PC-3 (cell line): Measurements from ENCODE around the gene CSF2.

ENCODE experiments used
- EZH2 ChIP-seq: fragments of 300-600 bp; sonication (generic); IDR thresholded peaks from one replicate; pipeline ENCODE4 v1.6.1; 2017; ENCODE audit warnings: antibody characterized with exemption, mild to moderate bottlenecking, low read length; ENCODE audit not compliant: unreplicated experiment
- EZH2phosphoT487 ChIP-seq: fragments of 300-600 bp; sonication (generic); IDR thresholded peaks from 2 replicates; pipeline ENCODE4 v1.6.1; 2018; ENCODE audit warnings: mild to moderate bottlenecking, antibody characterized with exemption, low read length, borderline replicate concordance
- TF ChIP-seq, protein P1 (sequence below): fragments of 300-600 bp; sonication (generic); conservative IDR thresholded peaks from 2 replicates; pipeline ENCODE4 v1.5.1; 2017; ENCODE audit warnings: antibody characterized with exemption, low read depth, mild to moderate bottlenecking, low read length

DNA sequence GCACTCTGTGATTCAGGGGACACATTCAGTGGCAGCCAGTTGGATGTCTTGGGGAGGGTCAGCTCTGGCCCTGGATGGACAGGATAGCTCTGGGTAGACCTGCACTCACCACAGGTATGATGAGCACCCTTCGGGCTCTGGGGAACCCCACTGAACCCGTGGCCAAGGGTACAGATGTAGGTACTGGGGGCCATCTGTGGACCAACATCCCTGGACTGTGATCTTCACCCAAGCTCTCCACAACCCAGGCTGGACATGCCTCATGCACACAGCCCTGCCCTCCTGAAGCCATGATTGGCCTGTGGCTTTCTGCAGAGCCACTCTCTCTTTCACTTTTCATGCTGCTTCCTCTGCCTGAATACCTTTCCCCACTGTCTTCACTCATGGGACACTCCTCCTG, 46.6 kb upstream of the CSF2 start:
- TF ChIP-seq, protein P1, sequence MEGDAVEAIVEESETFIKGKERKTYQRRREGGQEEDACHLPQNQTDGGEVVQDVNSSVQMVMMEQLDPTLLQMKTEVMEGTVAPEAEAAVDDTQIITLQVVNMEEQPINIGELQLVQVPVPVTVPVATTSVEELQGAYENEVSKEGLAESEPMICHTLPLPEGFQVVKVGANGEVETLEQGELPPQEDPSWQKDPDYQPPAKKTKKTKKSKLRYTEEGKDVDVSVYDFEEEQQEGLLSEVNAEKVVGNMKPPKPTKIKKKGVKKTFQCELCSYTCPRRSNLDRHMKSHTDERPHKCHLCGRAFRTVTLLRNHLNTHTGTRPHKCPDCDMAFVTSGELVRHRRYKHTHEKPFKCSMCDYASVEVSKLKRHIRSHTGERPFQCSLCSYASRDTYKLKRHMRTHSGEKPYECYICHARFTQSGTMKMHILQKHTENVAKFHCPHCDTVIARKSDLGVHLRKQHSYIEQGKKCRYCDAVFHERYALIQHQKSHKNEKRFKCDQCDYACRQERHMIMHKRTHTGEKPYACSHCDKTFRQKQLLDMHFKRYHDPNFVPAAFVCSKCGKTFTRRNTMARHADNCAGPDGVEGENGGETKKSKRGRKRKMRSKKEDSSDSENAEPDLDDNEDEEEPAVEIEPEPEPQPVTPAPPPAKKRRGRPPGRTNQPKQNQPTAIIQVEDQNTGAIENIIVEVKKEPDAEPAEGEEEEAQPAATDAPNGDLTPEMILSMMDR: no peak
- TF ChIP-seq EZH2phosphoT487 (no peak), EZH2 (no peak)
